Activated B cell treated with CpG ODN at 0.5 μM for 24 hours (primary cell): ENCODE measurements around the gene AMFR. TPM values are rescaled to one million over a fixed set of nuclear protein-coding genes. Genes with fewer than 3 reads are reported as not detected.

Source experiments
- ATAC-seq: fragments of 200-7000 bp; cut with Tn5 transposase; one replicate; pipeline ENCODE4 v1.10.0; 2021; ENCODE audit warnings: low read depth, mild to moderate bottlenecking, moderate library complexity
- CTCF ChIA-PET: fragments of 350-600 bp; sonication (Branson Sonifier 250); formaldehyde crosslinking; loops from one replicate; lab custom pipeline; 2021; ENCODE audit warnings: antibody characterized with exemption; lab: Charles Lee
- POLR2A ChIA-PET: fragments of 350-600 bp; sonication (Branson Sonifier 250); formaldehyde crosslinking; loops from one replicate; lab custom pipeline; 2021; ENCODE audit warnings: antibody characterized with exemption; lab: Charles Lee
- DNase-seq: peaks from one replicate; pipeline ENCODE4 v3.0.0; 2022
- H3K27ac Mint-ChIP-seq: one replicate; pipeline ENCODE4 v1.8.0; 2020; ENCODE audit warnings: mixed read lengths
- H3K27me3 Mint-ChIP-seq: one replicate; pipeline ENCODE4 v1.8.0; 2021; ENCODE audit warnings: mixed read lengths
- H3K36me3 Mint-ChIP-seq: one replicate; pipeline ENCODE4 v1.8.0; 2021; ENCODE audit warnings: low read depth, mixed read lengths
- H3K4me1 Mint-ChIP-seq: one replicate; pipeline ENCODE4 v1.8.0; 2021; ENCODE audit warnings: mixed read lengths
- H3K4me3 Mint-ChIP-seq: one replicate; pipeline ENCODE4 v1.8.0; 2020; ENCODE audit warnings: mild to moderate bottlenecking, mixed read lengths
- H3K9me3 Mint-ChIP-seq: one replicate; pipeline ENCODE4 v1.8.0; 2020; ENCODE audit warnings: mixed read lengths
- CTCF ChIP-seq: fragments of 200-600 bp; IDR thresholded peaks from one replicate; pipeline ENCODE4 v1.8.0; 2022; ENCODE audit warnings: antibody characterized with exemption, mild to moderate bottlenecking
- intact Hi-C: fragments of 100-400 bp; cut with micrococcal nuclease; formaldehyde crosslinking; loops from one replicate; pipeline ENCODE4 v1.15.1; 2024
- total RNA-seq: library from RNA; stranded (reverse); gene quantifications from 2 replicates; pipeline ENCODE4 v1.2.3, GENCODE V29; 2022

Gene AMFR
- total RNA-seq, 1 donor from 2014 or later: 134 TPM

GRCh38 chr16:56447286-56447685 is 21.9 kb upstream of the AMFR start:
- ATAC-seq (no peak), DNase-seq (no peak)
- TF ChIP-seq CTCF: no peak
- CTCF ChIA-PET: no interaction called here
- Mint-ChIP-seq H3K27me3 (no peaks in the 10 kb centered on the region), H3K27ac (no peak overlapping the region), H3K9me3 (no peaks in the 10 kb centered on the region), H3K4me1 (peaks cover 34% of the 10 kb centered on the region), H3K4me3 (no peak overlapping the region), H3K36me3 (peaks cover 61% of the 10 kb centered on the region)
- intact Hi-C loops: no loop called here
- POLR2A ChIA-PET: interaction anchor here (0.5 kb wide), 1 partner anchor 739 kb away, joined by 4 read pairs; the partner anchor contains the start of genes PSME3IP1 and RSPRY1

- no peaks in the 10 kb centered on the region for H3K9me3 Mint-ChIP-seq
- CTCF ChIA-PET: no interaction called here
- no peak overlapping the region for H3K27ac Mint-ChIP-seq
- POLR2A ChIA-PET: no interaction called here
- no peaks in the 10 kb centered on the region for H3K4me1 Mint-ChIP-seq
- peaks cover 66% of the 10 kb centered on the region for H3K36me3 Mint-ChIP-seq
- no peak overlapping the region for H3K4me3 Mint-ChIP-seq
- intact Hi-C loops: no loop called here
- ATAC-seq (no peak), DNase-seq (no peak)
- no peak for TF ChIP-seq CTCF
- no peaks in the 10 kb centered on the region for H3K27me3 Mint-ChIP-seq
Measured at GRCh38 chr16:56438038-56438437, 12.7 kb upstream of the AMFR start.

- ATAC-seq (no peak), DNase-seq (no peak)
- TF ChIP-seq CTCF: no peak
- intact Hi-C loops: no loop called here
- Mint-ChIP-seq H3K27ac (no peak overlapping the region), H3K4me1 (no peaks in the 10 kb centered on the region), H3K9me3 (no peaks in the 10 kb centered on the region), H3K36me3 (peaks cover 64% of the 10 kb centered on the region), H3K4me3 (no peak overlapping the region), H3K27me3 (no peaks in the 10 kb centered on the region)
- CTCF ChIA-PET: no interaction called here
- POLR2A ChIA-PET: no interaction called here
Measured at GRCh38 chr16:56436258-56436657, 10.9 kb upstream of the AMFR start.

- Mint-ChIP-seq H3K9me3 (no peaks in the 10 kb centered on the region), H3K36me3 (peaks cover 39% of the 10 kb centered on the region), H3K27me3 (no peaks in the 10 kb centered on the region), H3K27ac (no peak overlapping the region), H3K4me3 (no peak overlapping the region), H3K4me1 (peaks cover 18% of the 10 kb centered on the region)
- TF ChIP-seq CTCF: no peak
- no peak for DNase-seq
- ChIA-PET CTCF (interaction anchor here (1.4 kb wide), 1 partner anchor 23 kb away, joined by 4 read pairs; the partner anchor contains the start of genes NUDT21 and OGFOD1), POLR2A (no interaction called here)
- intact Hi-C loops: loop anchor here (10.0 kb wide), 3 partner anchors 233 to 1307 kb away; partner anchors contain the start of genes GNAO1, HERPUD1 and KATNB1
- no peak for ATAC-seq
Measured at GRCh38 chr16:56428091-56428490, 2.7 kb upstream of the AMFR start.

GRCh38 chr16:56426585-56426984 is 1.2 kb upstream of the AMFR start:
- no peaks in the 10 kb centered on the region for H3K27me3 Mint-ChIP-seq
- no peak for TF ChIP-seq CTCF
- H3K27ac Mint-ChIP-seq: peak overlapping the region; percentile 35
- DNase-seq: no peak
- H3K4me1 Mint-ChIP-seq: peaks cover 33% of the 10 kb centered on the region
- ChIA-PET CTCF (interaction anchor here (1.2 kb wide), 1 partner anchor 26 kb away, joined by 4 read pairs; no protein-coding TSS in a partner anchor), POLR2A (interaction anchor here (0.9 to 1.2 kb wide), 3 partner anchors 23 to 26 kb away, joined by 3 read pairs; partner anchors contain the start of genes NUDT21 and OGFOD1)
- H3K36me3 Mint-ChIP-seq: peaks cover 27% of the 10 kb centered on the region
- H3K4me3 Mint-ChIP-seq: peak overlapping the region; percentile 68
- no peaks in the 10 kb centered on the region for H3K9me3 Mint-ChIP-seq
- ATAC-seq: no peak
- intact Hi-C loops: loop anchor here (10.0 kb wide), 3 partner anchors 232 to 1308 kb away; partner anchors contain the start of genes GNAO1, HERPUD1 and KATNB1
